NCI-H460 (cell line): ENCODE data around the gene CREM. TPM values are rescaled to one million over a fixed set of nuclear protein-coding genes. Genes with fewer than 3 reads are reported as not detected.

ENCODE experiments used
- DNase-seq: peaks from one replicate; pipeline ENCODE4 v3.0.0-alpha.2; 2016; ENCODE audit warnings: low read depth; ENCODE audit errors: extremely low read depth
- total RNA-seq: library from RNA; depleted of rRNA; stranded (reverse); fragments of >200 nt; shearing (Covaris generic); gene quantifications from 2 replicates; pipeline ENCODE4 v1.2.3, GENCODE V29; 2014

The CREM gene
- total RNA-seq, 1 experiment from 2014 or later, result 240 TPM

DNA sequence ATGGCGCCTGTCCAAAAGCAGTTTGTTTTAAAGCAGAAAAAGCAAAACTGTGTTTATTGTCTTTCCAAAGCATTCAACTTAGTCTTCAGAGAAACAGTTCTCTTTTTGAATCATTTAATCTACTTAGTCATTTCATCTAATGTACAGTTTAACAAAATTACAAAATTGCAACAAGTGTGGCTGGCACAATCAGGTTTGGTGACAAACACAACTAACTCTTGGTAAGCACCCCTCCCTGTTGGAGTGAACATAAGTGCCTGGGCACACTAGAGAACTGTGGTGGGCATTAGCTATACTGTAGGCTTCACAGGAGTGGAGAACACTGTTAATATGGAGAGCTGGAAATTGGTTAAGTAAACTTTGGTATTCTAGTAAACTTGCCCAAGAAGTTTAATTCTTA, 6.9 kb downstream of the CREM start:
- no peak for DNase-seq

GRCh38 chr10:35135861-35136260, 9.2 kb downstream of the CREM start:
- DNase-seq, result no peak

GRCh38 chr10:35136263-35136815, 9.7 kb downstream of the CREM start:
- DNase-seq, result no peak

DNA sequence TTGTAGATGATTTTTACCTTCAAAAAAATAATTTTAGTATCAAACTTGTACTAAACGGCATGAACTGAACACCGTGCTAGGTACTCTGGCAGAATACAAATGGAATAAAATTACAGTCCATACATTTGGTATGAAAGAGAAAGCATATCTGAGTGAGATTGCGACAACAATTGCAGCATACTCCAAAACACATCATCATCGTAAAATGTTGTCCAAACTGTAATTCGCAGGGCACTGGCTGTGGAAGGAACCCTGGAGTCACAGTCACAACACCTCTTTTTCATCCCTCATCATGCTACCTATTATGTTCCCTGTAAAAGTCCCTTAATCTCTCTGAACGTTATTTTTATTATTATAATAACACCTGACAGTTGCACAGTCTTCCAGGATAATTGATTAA, 13.5 kb downstream of the CREM start:
- DNase-seq, result no peak

DNA sequence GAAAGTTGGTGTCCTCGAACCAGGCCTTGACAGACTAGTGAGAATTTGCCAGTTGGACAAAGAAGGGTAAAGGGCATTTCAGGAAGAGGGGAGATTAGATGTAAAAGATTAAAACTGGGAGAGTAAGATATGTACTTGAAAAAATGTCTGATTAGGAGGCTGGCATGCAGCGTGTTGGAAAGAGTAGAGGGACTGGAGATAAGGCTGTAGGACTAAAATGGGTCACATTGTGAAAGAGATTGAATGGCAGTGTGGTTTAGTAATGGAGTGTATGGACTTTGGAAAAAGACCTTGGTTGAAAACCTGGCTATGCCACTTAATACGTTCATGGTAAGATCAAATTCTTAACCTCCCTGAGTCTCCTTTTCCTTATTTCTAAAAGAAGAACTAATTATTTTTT, 14.1 kb downstream of the CREM start:
- DNase-seq, result no peak

DNA sequence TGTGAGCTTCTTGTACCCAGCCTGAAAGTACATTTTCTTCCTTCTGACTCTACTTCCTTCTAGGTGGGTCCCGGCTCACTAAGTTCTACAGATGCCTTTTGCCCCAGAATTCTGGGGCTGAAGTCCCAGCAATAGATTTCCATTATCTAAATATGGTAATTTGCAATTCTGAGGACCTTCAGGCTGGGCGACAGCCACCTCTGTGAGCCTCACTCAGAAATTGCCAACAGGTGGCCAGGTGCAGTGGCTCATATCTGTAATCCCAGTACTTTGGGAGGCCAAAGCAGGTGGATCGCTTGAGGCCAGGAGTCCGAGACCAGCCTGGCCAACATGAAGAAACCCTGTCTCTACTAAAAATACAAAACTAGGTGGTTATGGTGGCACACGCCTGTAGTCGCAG, 23.7 kb downstream of the CREM start:
- DNase-seq, result no peak

DNA sequence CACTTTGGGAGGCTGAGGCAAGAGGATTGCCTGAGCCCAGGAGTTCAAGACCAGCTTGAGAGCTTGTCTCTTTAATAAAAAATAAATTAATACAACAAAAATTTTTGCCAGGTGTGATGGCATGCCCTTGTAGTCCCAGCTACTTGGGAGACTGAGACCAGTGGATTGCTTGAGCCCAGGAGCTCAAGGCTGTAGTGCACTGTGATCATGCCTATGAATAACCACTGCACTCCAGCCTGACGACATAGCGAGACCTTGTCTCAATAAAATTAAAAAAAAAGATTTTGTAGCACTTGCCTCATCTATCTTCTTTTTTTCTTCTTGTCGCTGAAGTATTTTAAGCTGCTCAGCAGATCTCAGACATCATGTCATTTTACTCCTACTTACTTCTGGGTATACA, 26.3 kb downstream of the CREM start:
- DNase-seq, result no peak

GRCh38 chr10:35153716-35154115, 27.1 kb downstream of the CREM start:
- no peak for DNase-seq

GRCh38 chr10:35160743-35161142, 34.1 kb downstream of the CREM start:
- DNase-seq, result no peak

GRCh38 chr10:35161906-35162305, 35.3 kb downstream of the CREM start:
- no peak for DNase-seq

- no peak for DNase-seq
These were observed 38.5 kb downstream of the CREM start for GRCh38 chr10:35165136-35165535.

DNA sequence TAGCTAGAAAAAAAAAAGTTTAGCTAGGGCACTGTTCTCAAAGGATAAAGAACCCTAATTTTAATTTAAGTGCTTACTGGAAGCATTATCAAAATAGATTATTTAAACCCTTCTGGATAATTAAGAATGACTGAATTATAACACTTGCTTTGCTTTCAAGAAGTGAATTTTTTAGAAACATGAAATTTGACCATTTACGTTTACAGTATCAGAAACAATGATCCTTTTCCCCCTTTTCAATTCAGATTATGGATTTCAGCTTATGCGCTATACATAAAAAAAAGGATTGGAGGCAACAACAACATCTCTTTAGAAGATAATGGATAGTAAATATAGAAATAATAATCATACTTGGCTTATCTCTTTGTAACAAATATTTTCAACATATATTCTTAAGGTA, 39.2 kb downstream of the CREM start:
- no peak for DNase-seq

DNA sequence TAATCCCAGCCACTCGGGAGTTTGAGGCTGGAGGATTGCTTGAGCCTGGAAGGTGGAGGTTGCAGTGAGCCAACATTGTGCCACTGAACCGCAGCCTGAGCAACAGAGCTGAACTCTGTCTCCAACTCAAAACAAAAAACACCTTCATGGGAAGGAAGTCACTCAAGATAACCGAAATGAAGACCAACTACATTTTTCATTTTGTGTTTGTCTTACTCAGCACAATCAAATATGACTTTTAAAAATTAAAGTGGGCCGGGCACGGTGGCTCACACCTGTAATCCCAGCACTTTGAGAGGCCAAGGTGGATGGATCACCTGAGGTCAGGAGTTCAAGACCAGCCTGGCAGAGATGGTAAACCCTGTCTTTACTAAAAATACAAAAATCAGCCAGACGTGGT, 40.0 kb downstream of the CREM start:
- no peak for DNase-seq

- DNase-seq, result no peak
These were observed 40.7 kb downstream of the CREM start for GRCh38 chr10:35167342-35167741.

DNA sequence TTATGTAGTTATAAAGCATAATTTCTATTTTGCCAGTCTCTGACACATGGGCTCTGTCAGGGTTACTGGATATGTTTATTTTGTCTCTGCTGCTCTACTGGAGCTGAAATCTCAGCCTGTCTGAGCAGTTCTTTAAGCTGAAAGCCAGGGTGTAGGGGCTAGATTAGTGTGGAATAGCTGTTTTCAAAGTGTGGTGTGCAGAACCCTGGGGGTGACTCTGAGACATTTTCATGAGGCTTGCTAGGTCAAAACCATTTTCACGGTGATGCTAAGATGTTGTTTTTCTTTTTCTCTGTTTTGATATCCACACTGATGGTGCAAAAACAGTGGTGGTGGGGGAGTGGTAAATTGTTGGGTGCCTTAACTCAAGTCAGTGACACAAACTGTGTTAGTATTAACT, 45.5 kb downstream of the CREM start:
- no peak for DNase-seq

DNA sequence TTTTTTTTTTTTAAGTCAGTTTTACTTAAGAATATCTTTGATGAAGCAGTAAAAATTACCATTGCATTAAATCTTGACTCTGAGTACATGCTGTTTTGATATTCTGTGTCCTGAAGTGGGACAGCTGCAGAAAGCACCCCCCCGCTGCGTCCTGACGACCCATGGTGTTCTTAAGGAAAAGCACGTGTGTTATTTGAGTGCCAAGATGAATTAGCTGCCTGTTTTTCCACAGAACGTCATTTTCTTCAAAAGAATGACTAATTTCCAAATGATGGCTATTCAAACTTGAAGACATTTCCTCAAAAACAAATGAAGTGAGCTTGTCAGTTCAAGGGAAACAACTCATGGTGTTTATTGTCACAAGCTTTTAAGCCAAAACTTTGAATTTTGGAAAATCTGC, 45.9 kb downstream of the CREM start:
- DNase-seq, result no peak

DNA sequence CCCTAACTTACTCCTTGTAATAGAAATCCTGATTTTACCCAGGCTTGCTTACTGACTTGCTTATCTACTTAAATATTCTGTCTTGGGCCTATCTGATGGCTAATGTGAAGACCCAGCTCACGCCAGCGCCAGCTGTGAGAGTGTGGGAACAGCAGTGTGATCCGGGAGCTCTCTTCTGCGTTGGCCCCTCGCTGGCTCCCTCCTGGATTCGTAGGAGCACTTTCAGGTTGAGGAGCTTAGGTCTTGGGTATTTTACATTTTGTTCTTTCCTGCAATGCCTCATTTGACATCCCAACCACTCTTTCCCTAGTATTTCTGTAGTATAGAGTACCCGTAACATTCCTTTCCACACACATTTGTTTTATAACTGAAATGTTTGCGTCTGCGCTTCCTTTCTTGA, 51.7 kb downstream of the CREM start:
- DNase-seq, result no peak

GRCh38 chr10:35182631-35183510, 56.2 kb downstream of the CREM start:
- DNase-seq, result no peak

DNA sequence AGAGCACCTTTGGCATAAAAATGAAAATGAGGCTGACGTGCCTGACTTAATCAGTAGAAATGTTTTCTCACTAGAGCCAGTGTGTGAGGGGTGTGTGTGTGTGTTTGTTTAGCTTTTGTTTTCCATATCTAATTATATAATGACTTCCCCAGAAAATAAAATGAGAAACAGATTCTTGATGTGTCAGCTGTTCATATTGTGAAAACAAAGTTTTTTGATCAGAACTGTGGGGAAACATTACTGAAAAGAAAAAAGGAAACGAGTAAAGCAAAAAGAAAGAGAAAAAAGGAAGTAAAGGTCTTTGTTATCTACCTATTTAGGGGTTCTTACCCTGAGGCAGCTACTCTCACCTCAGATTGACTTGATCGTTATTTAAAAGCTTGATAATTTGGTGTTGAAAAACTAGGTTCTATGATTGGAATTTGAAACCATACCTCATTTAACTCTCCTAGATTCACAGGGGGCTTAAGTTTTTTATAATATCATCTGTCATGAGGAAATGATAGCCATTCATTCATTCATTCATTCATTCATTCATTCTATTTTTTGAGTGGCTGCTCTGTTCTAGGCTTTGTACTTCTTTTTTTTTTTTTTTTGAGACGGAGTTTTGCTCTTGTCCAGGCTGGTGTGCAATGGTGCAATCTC, 58.0 kb downstream of the CREM start:
- no peak for DNase-seq

DNA sequence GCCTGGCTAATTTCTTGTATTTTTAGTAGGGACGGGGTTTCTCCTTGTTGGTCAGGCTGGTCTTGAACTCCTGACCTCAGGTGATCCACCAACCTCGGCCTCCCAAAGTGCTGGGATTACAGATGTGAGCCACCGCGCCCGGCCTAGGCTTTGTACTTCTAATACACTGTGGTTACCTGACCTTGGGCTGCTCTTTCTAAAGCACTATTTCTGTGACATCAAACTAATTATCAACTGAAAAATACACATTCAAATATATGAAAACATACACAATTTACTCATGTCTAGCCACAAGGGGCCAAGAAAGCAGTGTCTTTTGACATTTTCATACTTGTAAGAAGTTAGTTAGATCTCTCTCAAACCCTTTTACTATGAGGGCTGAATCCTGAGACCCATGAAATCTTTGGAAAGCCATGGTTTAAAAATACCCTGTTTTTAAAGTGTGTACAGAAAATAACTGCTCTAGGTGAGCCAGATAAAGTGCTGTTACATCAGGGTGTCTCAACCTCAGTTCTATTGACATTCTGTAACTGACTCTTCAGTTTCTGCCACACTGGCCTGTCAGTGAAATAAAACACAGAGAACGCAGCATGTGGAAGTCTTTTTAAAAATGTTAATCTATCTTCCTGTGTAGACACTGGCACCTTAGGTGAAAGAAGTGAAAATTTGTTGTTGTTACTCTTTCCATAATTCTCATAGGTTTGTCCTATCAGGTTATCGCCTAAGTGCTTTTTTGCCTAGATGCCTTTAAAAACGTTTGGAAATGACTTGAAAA, 58.8 kb downstream of the CREM start:
- no peak for DNase-seq

- DNase-seq, result no peak
These were observed 62.3 kb downstream of the CREM start for GRCh38 chr10:35188954-35189353.
